HEK293T (cell line): ENCODE results near the gene FRZB.

ENCODE experiments used
- ARNT ChIP-seq: fragments of 450-650 bp; IDR thresholded peaks from 2 replicates; pipeline ENCODE4 v1.6.1; 2017; ENCODE audit warnings: mild to moderate bottlenecking
- ELF4 ChIP-seq: fragments of 450-650 bp; IDR thresholded peaks from 2 replicates; pipeline ENCODE4 v1.6.1; 2017; ENCODE audit warnings: antibody characterized with exemption
- FOXK2 ChIP-seq: fragments of 450-650 bp; IDR thresholded peaks from 2 replicates; pipeline ENCODE4 v1.6.1; 2016; ENCODE audit warnings: mild to moderate bottlenecking
- TARDBP ChIP-seq: fragments of 450-650 bp; IDR thresholded peaks from 2 replicates; pipeline ENCODE4 v1.6.1; 2016

DNA sequence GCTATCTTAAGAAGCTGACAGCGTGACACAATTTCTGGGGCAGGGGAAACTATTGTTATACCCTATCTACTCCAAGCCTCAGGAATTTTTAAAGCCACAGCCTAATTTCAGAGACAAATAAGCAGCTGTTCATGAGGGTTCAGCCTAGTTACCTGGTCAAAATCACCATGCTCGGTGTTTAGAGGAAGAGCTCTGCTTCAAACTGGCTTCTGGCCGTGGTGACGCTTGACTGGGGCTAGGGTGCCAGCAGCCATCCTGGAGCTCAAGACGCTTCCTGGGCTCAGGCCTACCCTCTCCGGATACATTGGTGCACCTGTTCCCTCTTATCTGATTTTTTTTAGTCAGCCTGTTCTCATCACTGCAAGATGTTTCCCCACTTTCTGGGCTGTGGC lies 41.7 kb downstream of the FRZB start:
- TF ChIP-seq FOXK2: no peak
- no peak for TF ChIP-seq TARDBP
- TF ChIP-seq ELF4: no peak
- TF ChIP-seq ARNT: no peak
